K562 (cell line): ENCODE measurements around the gene CDCP1. TPM values are rescaled to one million over a fixed set of nuclear protein-coding genes. Genes with fewer than 3 reads are reported as not detected.

Source experiments
- ARHGAP35 ChIP-seq: fragments of 450-650 bp; IDR thresholded peaks from 2 replicates; pipeline ENCODE4 v1.6.1; 2018; ENCODE audit not compliant: partially characterized antibody
- ARID2 ChIP-seq: fragments of 450-650 bp; IDR thresholded peaks from 2 replicates; pipeline ENCODE4 v1.6.1; 2017; ENCODE audit warnings: antibody characterized with exemption, mild to moderate bottlenecking
- ARID3A ChIP-seq: IDR thresholded peaks from 2 replicates; pipeline ENCODE4 v1.6.1; 2012; ENCODE audit warnings: low read depth, low read length, improper control_type of control experiment, borderline replicate concordance
- ATF3 ChIP-seq, 2 experiments: fragments of 450-650 bp in 1 of 2; sonication (generic) in 1 of 2; formaldehyde crosslinking in 1 of 2; IDR thresholded peaks in 1 of 2; conservative IDR thresholded peaks in 1 of 2; 2 replicates each; pipeline versions ENCODE4 v1.6.1 to v1.8.1; 2016 to 2023; ENCODE audit warnings: mild to moderate bottlenecking in 2 of 2, moderate library complexity in 2 of 2, inconsistent platforms in 1 of 2, missing genetic modification reagents in 1 of 2
- BACH1 ChIP-seq: fragments of 200-800 bp; sonication (Bioruptor generic); IDR thresholded peaks from 2 replicates; pipeline ENCODE4 v1.6.1; 2016; ENCODE audit warnings: missing genetic modification characterization, missing compliant biosample characterization
- BRD9 ChIP-seq: fragments of 450-650 bp; IDR thresholded peaks from 2 replicates; pipeline ENCODE4 v1.6.1; 2018; ENCODE audit warnings: low read depth; ENCODE audit not compliant: partially characterized antibody
- DPF2 ChIP-seq: fragments of 450-650 bp; IDR thresholded peaks from 2 replicates; pipeline ENCODE4 v1.6.1; 2016
- E2F5 ChIP-seq: sonication (generic); formaldehyde crosslinking; IDR thresholded peaks from 2 replicates; pipeline ENCODE4 v1.8.0; 2022; ENCODE audit warnings: mild to moderate bottlenecking, missing genetic modification reagents
- EGR1 ChIP-seq: fragments of 450-650 bp; conservative IDR thresholded peaks from 2 replicates; pipeline ENCODE4 v1.6.1; 2017; ENCODE audit warnings: mild to moderate bottlenecking
- ESRRA ChIP-seq: fragments of 450-650 bp; IDR thresholded peaks from 2 replicates; pipeline ENCODE4 v1.6.1; 2014; ENCODE audit warnings: low read depth, mild to moderate bottlenecking, moderate library complexity, borderline replicate concordance
- HES1 ChIP-seq: fragments of 450-650 bp; IDR thresholded peaks from 2 replicates; pipeline ENCODE4 v1.6.1; 2016; ENCODE audit warnings: low read depth, mild to moderate bottlenecking, moderate library complexity
- HMBOX1 ChIP-seq: sonication (generic); IDR thresholded peaks from 2 replicates; pipeline ENCODE4 v1.6.1; 2016
- JUN ChIP-seq, 2 experiments: sonication (generic) in 1 of 2; formaldehyde crosslinking in 1 of 2; IDR thresholded peaks; 2 replicates each; pipeline versions ENCODE4 v1.6.1 to v1.8.0; 2012 to 2022; ENCODE audit warnings: borderline replicate concordance in 2 of 2, mild to moderate bottlenecking in 2 of 2, improper control_type of control experiment in 1 of 2, low read depth in 1 of 2, low read length in 1 of 2, missing genetic modification reagents in 1 of 2
- NBN ChIP-seq: fragments of 450-650 bp; IDR thresholded peaks from 2 replicates; pipeline ENCODE4 v1.6.1; 2016; ENCODE audit warnings: low read depth, mild to moderate bottlenecking
- PRMT5 ChIP-seq: sonication (generic); formaldehyde crosslinking; IDR thresholded peaks from 2 replicates; pipeline ENCODE4 v1.5.0; 2020; ENCODE audit warnings: missing genetic modification reagents
- SPI1 ChIP-seq: IDR thresholded peaks from 2 replicates; pipeline ENCODE4 v1.6.1; 2011; ENCODE audit warnings: low read depth, low read length, control low read depth, borderline replicate concordance
- TEAD1 ChIP-seq, 2 experiments: fragments of 450-650 bp in 1 of 2; sonication (generic) in 1 of 2; formaldehyde crosslinking; IDR thresholded peaks; 2 replicates each; pipeline versions ENCODE4 v1.4.0 to v1.8.0; 2020 to 2022; ENCODE audit warnings: mild to moderate bottlenecking in 2 of 2, missing genetic modification reagents in 1 of 2
- USF2 ChIP-seq: sonication (generic); formaldehyde crosslinking; IDR thresholded peaks from 2 replicates; pipeline ENCODE4 v1.5.0; 2020; ENCODE audit warnings: missing genetic modification reagents
- ZNF384 ChIP-seq: IDR thresholded peaks from 2 replicates; pipeline ENCODE4 v1.6.1; 2012; ENCODE audit warnings: low read depth, low read length, improper control_type of control experiment
- ZNF445 ChIP-seq: fragments of 250-450 bp; sonication (Bioruptor Pico); IDR thresholded peaks from 2 replicates; pipeline ENCODE4 v1.4.0; 2020; ENCODE audit warnings: low read depth, mild to moderate bottlenecking, moderate library complexity
- ZNF589 ChIP-seq: fragments of 200-800 bp; sonication (Bioruptor generic); IDR thresholded peaks from 2 replicates; pipeline ENCODE4 v1.6.1; 2016; ENCODE audit warnings: low read depth, missing genetic modification characterization, missing compliant biosample characterization
- polyA plus RNA-seq, 8 experiments: library from polyadenylated mRNA; depleted of rRNA in 4 of 8; stranded (reverse) in 5 of 8; unstranded in 3 of 8; fragments of >200 nt; fragmentation: Nextera tagmentation in 2 of 8; fragmentation: Illumina TruSeq in 1 of 8; extraction: Ambion mirVana in 2 of 8; extraction: Trizol in 1 of 8; gene quantifications; 2 replicates each; pipeline versions ENCODE4 v1.2.1 to v1.2.3, GENCODE V29; 2011 to 2014; ENCODE audit warnings: inconsistent platforms in 1 of 8, missing spikeins in 1 of 8
- total RNA-seq, 7 experiments: library from RNA; depleted of rRNA in 6 of 7; stranded (reverse); fragments of >200 nt in 6 of 7; fragmentation: Illumina TruSeq in 2 of 7; extraction: Trizol in 2 of 7; gene quantifications; 2 replicates each; pipeline versions ENCODE4 v1.2.1 to v1.2.3, GENCODE V29; 2011 to 2021; ENCODE audit warnings: low replicate concordance in 1 of 7

CDCP1 gene
- total and polyA plus RNA-seq, 9 of the 15 experiments (the other 6 are each of a cell fraction or from before 2014, with no cell fraction given): 3.9 to 16.4 (median 5.2) TPM

- TF ChIP-seq ESRRA (0 out of 2 replicates have a peak, but pooled peaks have one; percentile 13), HMBOX1 (peak; percentile 39; the same call in 1 of the 2 replicates), BRD9 (peak; percentile 83), BACH1 (peak; percentile 80), SPI1 (peak; percentile 36; the same call in 1 of the 2 replicates), NBN (0 out of 2 replicates have a peak, but pooled peaks have one; percentile 45), ATF3 (IDR thresholded peaks at IDR 0.05) (peak; percentile 99), ATF3 (CRISPR knock-in tag; conservative IDR thresholded peaks at IDR 0.05) (peak; percentile 75; the same call in 1 of the 2 replicates), TEAD1 (CRISPR knock-in tag; IDR thresholded peaks at IDR 0.05) (0 out of 4 replicates have a peak, but pooled peaks of 1 of the 2 experiments have one; percentile 47), JUN (IDR thresholded peaks at IDR 0.05; ENCODE audit: borderline replicate concordance, low read depth, low read length) (peak; percentile 96), JUN (CRISPR knock-in tag; IDR thresholded peaks at IDR 0.05; ENCODE audit: borderline replicate concordance) (no peak), E2F5 (CRISPR knock-in tag) (no peak), ARID3A (0 out of 2 replicates have a peak, but pooled peaks have one; percentile 81), EGR1 (no peak), HES1 (no peak), DPF2 (peak; percentile 79), ZNF384 (0 out of 2 replicates have a peak, but pooled peaks have one; percentile 26), ZNF445 (CRISPR knock-in tag) (no peak), ZNF589 (CRISPR knock-in tag) (peak; percentile 63), ARHGAP35 (no peak), PRMT5 (no peak), ARID2 (0 out of 2 replicates have a peak, but pooled peaks have one; percentile 32), USF2 (CRISPR knock-in tag) (no peak)
These were observed 102.4 kb downstream of the CDCP1 start (continued) for GRCh38 chr3:45043728-45044299.
